Osteoblast (primary cell): ENCODE data around the gene VSIR. TPM values are rescaled to one million over a fixed set of nuclear protein-coding genes. Genes with fewer than 3 reads are reported as not detected.

Experiments
- DNase-seq: peaks from one replicate; pipeline ENCODE4 v3.0.0; 2011; ENCODE audit warnings: low spot score, mixed read lengths; ENCODE audit not compliant: insufficient read length; ENCODE audit errors: missing footprints
- H2AFZ ChIP-seq: 2 replicates; pipeline ENCODE4 v1.6.0; 2011; ENCODE audit warnings: mild to moderate bottlenecking, low read length
- H3K27ac ChIP-seq: 2 replicates; pipeline ENCODE4 v1.5.1; 2011; ENCODE audit warnings: mild to moderate bottlenecking, low read depth, low read length, moderate library complexity
- H3K27me3 ChIP-seq: 2 replicates; pipeline ENCODE4 v1.6.0; 2012; ENCODE audit warnings: mild to moderate bottlenecking, control low read depth, inconsistent platforms, low read length, moderate library complexity; ENCODE audit not compliant: insufficient read depth
- H3K36me3 ChIP-seq: 2 replicates; pipeline ENCODE4 v1.5.1; 2011; ENCODE audit warnings: mild to moderate bottlenecking, low read length, control low read depth, moderate library complexity; ENCODE audit not compliant: insufficient read depth
- H3K4me1 ChIP-seq: 2 replicates; pipeline ENCODE4 v1.5.1; 2011; ENCODE audit warnings: mild to moderate bottlenecking, low read length, control low read depth, moderate library complexity; ENCODE audit not compliant: insufficient read depth
- H3K4me2 ChIP-seq: 2 replicates; pipeline ENCODE4 v1.6.0; 2011; ENCODE audit warnings: mild to moderate bottlenecking, low read length; ENCODE audit not compliant: insufficient read depth
- H3K4me3 ChIP-seq: fragments of 200-600 bp; sonication (generic); 3 replicates; pipeline ENCODE4 v1.5.1; 2012; ENCODE audit warnings: mild to moderate bottlenecking, low read length, inconsistent platforms; ENCODE audit not compliant: insufficient read depth
- H3K79me2 ChIP-seq: 2 replicates; pipeline ENCODE4 v1.6.0; 2012; ENCODE audit warnings: mild to moderate bottlenecking, low read length, control low read depth, inconsistent platforms; ENCODE audit not compliant: insufficient read depth
- H3K9me3 ChIP-seq: 2 replicates; pipeline ENCODE4 v1.5.1; 2011; ENCODE audit warnings: low read depth, low read length, control low read depth
- H4K20me1 ChIP-seq: 2 replicates; pipeline ENCODE4 v1.6.0; 2012; ENCODE audit warnings: mild to moderate bottlenecking, low read length, control low read depth; ENCODE audit not compliant: insufficient read depth
- small RNA-seq: library from RNA; depleted of rRNA; stranded (forward); fragments of <200 nt; gene quantifications from one replicate; pipeline ENCODE3, GENCODE V24; 2012
- total RNA-seq: library from RNA; depleted of rRNA; stranded (reverse); fragments of >200 nt; gene quantifications from 2 replicates; pipeline ENCODE4 v1.2.3, GENCODE V29; 2012
- TF ChIP-seq, protein P1 (sequence below): IDR thresholded peaks from 2 replicates; pipeline ENCODE4 v1.5.1; 2011; ENCODE audit warnings: mild to moderate bottlenecking, low read depth, low read length, moderate library complexity; ENCODE audit errors: extremely low read depth

VSIR gene
- total RNA-seq, 1 donor = 75.3 TPM

DNA sequence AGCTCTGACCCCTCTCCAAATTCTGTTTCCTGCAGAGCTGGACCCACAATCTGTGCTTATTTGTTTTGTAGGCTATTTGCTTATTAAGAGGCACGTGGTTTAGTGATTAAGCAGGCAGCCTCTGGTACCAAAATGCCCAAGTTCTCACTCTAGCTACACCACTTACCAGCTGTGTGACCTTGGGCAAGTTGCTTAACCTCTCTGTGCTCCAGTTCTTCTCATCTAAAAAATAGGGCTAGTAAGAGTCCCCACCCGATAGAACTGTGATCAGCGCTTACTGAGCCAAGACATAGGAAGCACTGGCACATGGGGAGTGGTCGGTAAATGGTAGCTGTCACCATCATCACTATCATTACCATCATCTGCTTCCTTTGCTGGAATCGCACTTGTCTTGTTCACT lies 74.6 kb downstream of the VSIR start:
- no peaks in the 10 kb centered on the region for H3K4me1 ChIP-seq
- no peak overlapping the region for H2AFZ ChIP-seq
- no peak overlapping the region for H3K4me2 ChIP-seq
- no peak for DNase-seq
- H3K36me3 ChIP-seq = no peaks in the 10 kb centered on the region
- H3K79me2 ChIP-seq = no peaks in the 10 kb centered on the region
- no peaks in the 10 kb centered on the region for H3K9me3 ChIP-seq
- H3K27ac ChIP-seq = no peak overlapping the region
- TF ChIP-seq, protein P1, sequence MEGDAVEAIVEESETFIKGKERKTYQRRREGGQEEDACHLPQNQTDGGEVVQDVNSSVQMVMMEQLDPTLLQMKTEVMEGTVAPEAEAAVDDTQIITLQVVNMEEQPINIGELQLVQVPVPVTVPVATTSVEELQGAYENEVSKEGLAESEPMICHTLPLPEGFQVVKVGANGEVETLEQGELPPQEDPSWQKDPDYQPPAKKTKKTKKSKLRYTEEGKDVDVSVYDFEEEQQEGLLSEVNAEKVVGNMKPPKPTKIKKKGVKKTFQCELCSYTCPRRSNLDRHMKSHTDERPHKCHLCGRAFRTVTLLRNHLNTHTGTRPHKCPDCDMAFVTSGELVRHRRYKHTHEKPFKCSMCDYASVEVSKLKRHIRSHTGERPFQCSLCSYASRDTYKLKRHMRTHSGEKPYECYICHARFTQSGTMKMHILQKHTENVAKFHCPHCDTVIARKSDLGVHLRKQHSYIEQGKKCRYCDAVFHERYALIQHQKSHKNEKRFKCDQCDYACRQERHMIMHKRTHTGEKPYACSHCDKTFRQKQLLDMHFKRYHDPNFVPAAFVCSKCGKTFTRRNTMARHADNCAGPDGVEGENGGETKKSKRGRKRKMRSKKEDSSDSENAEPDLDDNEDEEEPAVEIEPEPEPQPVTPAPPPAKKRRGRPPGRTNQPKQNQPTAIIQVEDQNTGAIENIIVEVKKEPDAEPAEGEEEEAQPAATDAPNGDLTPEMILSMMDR = no peak
- H3K4me3 ChIP-seq = no peak overlapping the region
- no peaks in the 10 kb centered on the region for H4K20me1 ChIP-seq
- H3K27me3 ChIP-seq = peaks cover 15% of the 10 kb centered on the region

DNA sequence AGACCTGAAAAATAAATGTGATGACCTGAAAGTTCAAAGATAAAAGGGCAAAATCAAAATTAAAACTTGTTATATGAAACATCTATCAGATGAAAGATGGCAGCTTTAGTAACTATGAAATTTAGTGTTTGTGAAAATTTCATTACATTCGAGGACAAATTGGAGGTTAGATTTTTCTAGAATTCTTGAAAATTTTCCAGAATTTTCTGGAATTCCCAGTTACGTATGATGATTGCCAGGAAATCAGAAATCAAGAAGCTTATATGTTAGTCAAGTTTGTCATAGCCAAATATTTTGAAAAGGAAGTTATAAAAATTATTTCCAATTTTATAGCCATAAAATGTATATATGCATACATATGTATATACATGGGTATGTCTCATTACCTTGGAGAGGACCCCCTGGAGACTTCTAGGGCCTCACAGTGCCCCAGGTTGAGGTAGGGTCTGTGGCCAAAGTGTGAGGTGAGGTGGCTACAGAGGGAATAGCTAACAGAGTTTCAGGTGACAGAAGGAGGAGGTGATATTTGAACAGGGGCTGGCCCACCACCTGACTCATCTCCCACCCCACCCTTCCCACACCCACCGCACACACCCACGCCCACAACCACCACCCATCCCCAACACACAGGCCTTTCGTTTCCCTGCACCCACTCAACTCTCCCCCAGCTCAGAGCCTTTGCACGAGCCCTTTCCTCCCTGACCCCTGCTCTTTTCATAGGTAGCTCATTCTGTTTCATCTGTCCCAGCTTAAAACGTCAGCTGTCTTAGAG lies 75.2 kb downstream of the VSIR start:
- TF ChIP-seq, protein P1 = no peak
- Histone ChIP-seq H3K4me3 (no peak overlapping the region), H3K27me3 (peaks cover 14% of the 10 kb centered on the region), H3K36me3 (no peaks in the 10 kb centered on the region), H3K4me1 (no peaks in the 10 kb centered on the region), H3K9me3 (no peaks in the 10 kb centered on the region), H2AFZ (no peak overlapping the region), H3K4me2 (no peak overlapping the region), H3K79me2 (no peaks in the 10 kb centered on the region), H4K20me1 (no peaks in the 10 kb centered on the region), H3K27ac (no peak overlapping the region)
- DNase-seq = no peak

Small RNAs within 50 kb of the gene (small RNA-seq; reads per million reads assigned to genes)
- not detected for gene MIR7152

Other genes with a start within 250 kb of the VSIR start
- gene C10orf105, start 53.7 kb downstream of the VSIR start, total RNA-seq = under 0.01 TPM in 1 of 2 replicates, not detected in the other
- gene PSAP, start 77.7 kb upstream of the VSIR start, total RNA-seq = 1,248 and 1,391 TPM in 2 replicates
- gene CHST3, start 190.9 kb upstream of the VSIR start, total RNA-seq = 39.5 and 43.1 TPM in 2 replicates